Endothelial cell of umbilical vein (primary cell): Measurements from ENCODE around the gene FMN1. TPM values are rescaled to one million over a fixed set of nuclear protein-coding genes. Genes with fewer than 3 reads are reported as not detected.

ENCODE experiments used
- BruUV-seq: library from RNA; stranded (reverse); fragments of 400-500 nt; replicated peaks from 2 replicates; lab custom pipeline; 2021; lab: Mats Ljungman, UMichigan
- CTCF ChIA-PET: fragments of 300-600, 350-600 bp; sonication (Branson Sonifier 250); formaldehyde crosslinking; loops from one replicate; lab custom pipeline; 2021; ENCODE audit warnings: antibody characterized with exemption, inconsistent platforms; lab: Charles Lee
- POLR2A ChIA-PET: fragments of 300-600, 350-600 bp; sonication (Branson Sonifier 250); formaldehyde crosslinking; loops from one replicate; lab custom pipeline; 2021; ENCODE audit warnings: antibody characterized with exemption, inconsistent platforms; lab: Charles Lee
- DNase-seq: peaks from one replicate; pipeline ENCODE4 v3.0.0-alpha.2; 2011; ENCODE audit warnings: low read depth, low spot score
- FAIRE-seq: peaks from 2 replicates; lab custom pipeline; 2011; peaks lifted over from hg19 to GRCh38; lab: Jason Lieb, UNC
- H2AFZ ChIP-seq: 2 replicates; pipeline ENCODE4 v1.6.0; 2012; ENCODE audit warnings: low read depth, low read length, control low read depth, inconsistent platforms
- H3K27ac ChIP-seq: 2 replicates; pipeline ENCODE4 v1.5.1; 2011; ENCODE audit warnings: low read depth, mild to moderate bottlenecking, control low read depth, low read length, moderate library complexity; ENCODE audit not compliant: insufficient read depth
- H3K27me3 ChIP-seq, 2 experiments: 2 replicates each; pipeline versions ENCODE4 v1.6.0 to v1.6.1; 2011; ENCODE audit warnings: low read length in 2 of 2, mixed read lengths in 1 of 2; ENCODE audit not compliant: control insufficient read depth in 2 of 2, insufficient read depth in 2 of 2
- H3K36me3 ChIP-seq, 2 experiments: 2 replicates in 1 of 2; 3 replicates in 1 of 2; pipeline ENCODE4 v1.5.1; 2011; ENCODE audit warnings: low read length in 2 of 2, mild to moderate bottlenecking in 1 of 2, moderate library complexity in 1 of 2; ENCODE audit not compliant: control insufficient read depth in 2 of 2, insufficient read depth in 2 of 2; ENCODE audit errors: extremely low read depth in 1 of 2
- H3K4me1 ChIP-seq: 3 replicates; pipeline ENCODE4 v1.5.1; 2011; ENCODE audit warnings: mild to moderate bottlenecking, low read length; ENCODE audit not compliant: control insufficient read depth, insufficient read depth; ENCODE audit errors: extremely low read depth
- H3K4me2 ChIP-seq: 2 replicates; pipeline ENCODE4 v1.6.1; 2011; ENCODE audit warnings: low read length, control low read depth, mixed read lengths; ENCODE audit not compliant: insufficient read depth
- H3K4me3 ChIP-seq, 3 experiments: fragments of 200-600 bp in 1 of 3; sonication (generic), shearing (Covaris generic) in 1 of 3; replicated peaks in 1 of 3; 2 replicates each; pipeline ENCODE4 v1.5.1; 2011 to 2016; ENCODE audit warnings: control low read depth in 3 of 3, low read length in 3 of 3, mild to moderate bottlenecking in 2 of 3, inconsistent platforms in 1 of 3, low read depth in 1 of 3, moderate library complexity in 1 of 3; ENCODE audit not compliant: insufficient read depth in 1 of 3
- H3K79me2 ChIP-seq: 2 replicates; pipeline ENCODE4 v1.6.0; 2012; ENCODE audit warnings: low read length, inconsistent platforms; ENCODE audit not compliant: control insufficient read depth, insufficient read depth
- H3K9ac ChIP-seq: replicated peaks from 2 replicates; pipeline ENCODE3; 2011; ENCODE audit warnings: low read length, control low read depth; ENCODE audit not compliant: insufficient read depth; ENCODE audit errors: extremely low read depth
- H3K9me1 ChIP-seq: replicated peaks from 3 replicates; pipeline ENCODE4 v1.6.0; 2011; ENCODE audit warnings: mild to moderate bottlenecking, low read length; ENCODE audit not compliant: control insufficient read depth, insufficient read depth; ENCODE audit errors: extremely low read depth
- H3K9me3 ChIP-seq: replicated peaks from 2 replicates; pipeline ENCODE4 v1.5.1; 2012; ENCODE audit warnings: low read length, inconsistent platforms; ENCODE audit not compliant: control insufficient read depth, insufficient read depth
- H4K20me1 ChIP-seq: replicated peaks from 2 replicates; pipeline ENCODE3; 2011; ENCODE audit warnings: mild to moderate bottlenecking, low read length; ENCODE audit not compliant: control insufficient read depth, insufficient read depth; ENCODE audit errors: extremely low read depth
- CTCF ChIP-seq, 2 donors: IDR thresholded peaks; 1 replicate in 1 of 2; 2 replicates in 1 of 2; pipeline ENCODE4 v1.5.1; 2011; ENCODE audit warnings: low read length in 2 of 2, mild to moderate bottlenecking in 2 of 2, moderate library complexity in 2 of 2, control low read depth in 1 of 2, inconsistent platforms in 1 of 2, low read depth in 1 of 2; ENCODE audit not compliant: insufficient read depth in 1 of 2; ENCODE audit errors: extremely low read depth in 1 of 2
- EZH2 ChIP-seq: IDR thresholded peaks from 2 replicates; pipeline ENCODE4 v1.6.1; 2012; ENCODE audit warnings: borderline replicate concordance, low read depth, mild to moderate bottlenecking, moderate library complexity, low read length, inconsistent platforms; ENCODE audit not compliant: severe bottlenecking
- FOS ChIP-seq: IDR thresholded peaks from 2 replicates; pipeline ENCODE4 v1.6.1; 2011; ENCODE audit warnings: mild to moderate bottlenecking, low read length, moderate library complexity, borderline replicate concordance; ENCODE audit not compliant: insufficient read depth
- GATA2 ChIP-seq: IDR thresholded peaks from 2 replicates; pipeline ENCODE4 v1.7.0; 2011; ENCODE audit warnings: low read depth, mild to moderate bottlenecking, moderate library complexity, mixed read lengths, low read length; ENCODE audit not compliant: insufficient read length, insufficient read depth
- JUN ChIP-seq: IDR thresholded peaks from 2 replicates; pipeline ENCODE4 v1.6.1; 2011; ENCODE audit warnings: borderline replicate concordance, low read depth; ENCODE audit not compliant: insufficient read length, insufficient read depth
- MYC ChIP-seq: IDR thresholded peaks from one replicate; pipeline ENCODE4 v1.6.1; 2011; ENCODE audit warnings: mild to moderate bottlenecking, low read depth, low read length
- POLR2A ChIP-seq: IDR thresholded peaks from 2 replicates; pipeline ENCODE4 v1.6.1; 2012; ENCODE audit warnings: low read depth, mild to moderate bottlenecking, control low read depth, low read length
- POLR2AphosphoS5 ChIP-seq: IDR thresholded peaks from 2 replicates; pipeline ENCODE4 v1.6.1; 2012; ENCODE audit warnings: low read depth, mild to moderate bottlenecking, control low read depth, low read length, moderate library complexity; ENCODE audit not compliant: insufficient read depth
- dilution Hi-C: fragments of 300-500 bp; cut with MboI; formaldehyde crosslinking; loops from one replicate; pipeline ENCODE4 v1.15.0; 2019; ENCODE audit warnings: low sequenced_read_pairs; ENCODE audit not compliant: extremely low pct_ligation_motif_present
- intact Hi-C: fragments of 100-400 bp; cut with micrococcal nuclease; formaldehyde crosslinking; loops from one replicate; pipeline ENCODE4 v1.10.0; 2022
- polyA plus RNA-seq, 4 experiments: library from polyadenylated mRNA; depleted of rRNA in 3 of 4; stranded (reverse) in 3 of 4; unstranded in 1 of 4; fragments of >200 nt; gene quantifications; 2 replicates each; pipeline versions ENCODE4 v1.2.1 to v1.2.3, GENCODE V29; 2011 to 2012; ENCODE audit warnings: missing spikeins in 1 of 4
- total RNA-seq: library from RNA; stranded (reverse); gene quantifications from 2 replicates; pipeline ENCODE4 v1.2.3, GENCODE V29; 2021
- TF ChIP-seq, protein P1 (sequence below): IDR thresholded peaks from 2 replicates; pipeline ENCODE4 v1.6.1; 2011; ENCODE audit not compliant: insufficient read depth, insufficient read length

FMN1 gene
- total and polyA plus RNA-seq, 2 donors (not counting 3 experiments of a cell fraction or from before 2014, with no cell fraction given) = 0.01 to 0.29 TPM

DNA sequence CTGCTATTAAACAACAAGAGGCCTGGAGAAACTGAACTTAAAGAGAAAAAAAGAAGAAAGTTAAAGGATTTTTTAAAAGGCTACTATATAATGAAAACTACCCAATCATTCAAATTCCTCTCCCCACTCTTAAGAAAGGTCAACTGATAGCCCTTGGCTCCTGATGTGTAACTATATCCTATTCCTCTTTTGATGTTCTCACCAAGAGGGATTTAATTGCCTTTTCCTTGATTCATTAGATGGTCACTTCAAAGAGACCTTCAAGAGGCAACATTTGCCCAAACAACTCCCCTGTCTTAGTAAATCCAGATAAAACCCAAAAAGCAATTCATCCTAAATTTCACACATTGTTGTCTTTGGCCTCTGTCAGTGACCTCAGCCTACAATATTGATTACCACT, 86.0 kb downstream of the FMN1 start:
- no peak overlapping the region for H3K9ac ChIP-seq
- H3K27ac ChIP-seq = no peak overlapping the region
- no peak overlapping the region for H3K4me3 ChIP-seq
- dilution Hi-C loops (no loop called here), intact Hi-C loops (no loop called here)
- ChIA-PET POLR2A (no interaction called here), CTCF (no interaction called here)
- FAIRE-seq (no peak), DNase-seq (no peak)
- no peaks in the 10 kb centered on the region for H3K27me3 ChIP-seq
- no TSS peak for BruUV-seq
- peaks cover 8% of the 10 kb centered on the region for H3K4me1 ChIP-seq
- H3K36me3 ChIP-seq = no peaks in the 10 kb centered on the region
- H4K20me1 ChIP-seq = no peaks in the 10 kb centered on the region
- H3K4me2 ChIP-seq = no peak overlapping the region
- H3K79me2 ChIP-seq = no peaks in the 10 kb centered on the region
- TF ChIP-seq MYC (no peak), CTCF (IDR thresholded peaks at IDR 0.05; ENCODE audit: extremely low read depth in 1 of 2, insufficient read depth in 1 of 2, low read depth in 1 of 2, low read length in 2 of 2) (no peak), JUN (no peak), POLR2AphosphoS5 (no peak), GATA2 (no peak), EZH2 (no peak), FOS (no peak), POLR2A (no peak)
- TF ChIP-seq, protein P1, sequence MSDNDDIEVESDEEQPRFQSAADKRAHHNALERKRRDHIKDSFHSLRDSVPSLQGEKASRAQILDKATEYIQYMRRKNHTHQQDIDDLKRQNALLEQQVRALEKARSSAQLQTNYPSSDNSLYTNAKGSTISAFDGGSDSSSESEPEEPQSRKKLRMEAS = no peak
- no peaks in the 10 kb centered on the region for H3K9me3 ChIP-seq
- no peak overlapping the region for H2AFZ ChIP-seq
- H3K9me1 ChIP-seq = no peaks in the 10 kb centered on the region
